HG02763 (cell line): Measurements from ENCODE around the gene OLFML2B.
"Not testable (repeated sequence)": the region's sequence is repeated elsewhere in the genome, so short reads cannot be mapped to it uniquely, and the experiment has no call there.

Experiments
- ATAC-seq: cut with Tn5 transposase; IDR thresholded peaks from one replicate; pipeline ENCODE4 v1.9.1; 2021; ENCODE audit warnings: mild to moderate bottlenecking, moderate library complexity; ENCODE audit not compliant: unreplicated experiment

Gene OLFML2B

GRCh38 chr1:162036163-162036562 is 12.5 kb upstream of the OLFML2B start:
- no peak for ATAC-seq

GRCh38 chr1:162035241-162035640 is 11.6 kb upstream of the OLFML2B start:
- ATAC-seq: no peak

GRCh38 chr1:162033428-162033827 is 9.8 kb upstream of the OLFML2B start:
- ATAC-seq: no peak

GRCh38 chr1:162030759-162031280 is 7.2 kb upstream of the OLFML2B start:
- ATAC-seq: no peak

GRCh38 chr1:162029157-162029556 is 5.5 kb upstream of the OLFML2B start:
- ATAC-seq: no peak

- ATAC-seq: no peak
Measured at GRCh38 chr1:162028726-162029125, 5.1 kb upstream of the OLFML2B start.

- no peak for ATAC-seq
Measured at GRCh38 chr1:162026881-162027280, 3.2 kb upstream of the OLFML2B start.

- no peak for ATAC-seq
Measured at GRCh38 chr1:162025541-162025940, 1.9 kb upstream of the OLFML2B start.

GRCh38 chr1:162023181-162023546 is 505 bp downstream of the OLFML2B start:
- ATAC-seq: no peak

GRCh38 chr1:162022626-162023025 is 1.0 kb downstream of the OLFML2B start:
- no peak for ATAC-seq

GRCh38 chr1:162021124-162021523 is 2.5 kb downstream of the OLFML2B start:
- no peak for ATAC-seq

- no peak for ATAC-seq
Measured at GRCh38 chr1:162020150-162020549, 3.5 kb downstream of the OLFML2B start.

- no peak for ATAC-seq
Measured at GRCh38 chr1:162019446-162019845, 4.2 kb downstream of the OLFML2B start.

GRCh38 chr1:162019006-162019405 is 4.7 kb downstream of the OLFML2B start:
- no peak for ATAC-seq

GRCh38 chr1:162018418-162018817 is 5.3 kb downstream of the OLFML2B start:
- ATAC-seq: no peak

GRCh38 chr1:162017791-162018190 is 5.9 kb downstream of the OLFML2B start:
- ATAC-seq: not testable (repeated sequence)

- no peak for ATAC-seq
Measured at GRCh38 chr1:162016631-162017030, 7.0 kb downstream of the OLFML2B start.

GRCh38 chr1:162015196-162015595 is 8.5 kb downstream of the OLFML2B start:
- no peak for ATAC-seq

- ATAC-seq: no peak
Measured at GRCh38 chr1:162014202-162014601, 9.5 kb downstream of the OLFML2B start.

GRCh38 chr1:162013289-162013688 is 10.4 kb downstream of the OLFML2B start:
- no peak for ATAC-seq

GRCh38 chr1:162011337-162012012 is 12.2 kb downstream of the OLFML2B start:
- ATAC-seq: no peak

GRCh38 chr1:162010175-162010506 is 13.5 kb downstream of the OLFML2B start:
- ATAC-seq: no peak

- no peak for ATAC-seq
Measured at GRCh38 chr1:162009501-162010174, 14.0 kb downstream of the OLFML2B start.
